HG03342 (cell line): ENCODE data around the gene HPSE2.
"Not testable (repeated sequence)": the region's sequence is repeated elsewhere in the genome, so short reads cannot be mapped to it uniquely, and the experiment has no call there.

Experiments
- ATAC-seq: cut with Tn5 transposase; IDR thresholded peaks from one replicate; pipeline ENCODE4 v1.9.1; 2021; ENCODE audit warnings: mild to moderate bottlenecking, moderate library complexity; ENCODE audit not compliant: unreplicated experiment

HPSE2 gene

GRCh38 chr10:99010286-99010685 lies 225.4 kb downstream of the HPSE2 start:
- ATAC-seq, result no peak

GRCh38 chr10:99008054-99008453 lies 227.6 kb downstream of the HPSE2 start:
- ATAC-seq, result no peak

GRCh38 chr10:99007457-99007856 lies 228.2 kb downstream of the HPSE2 start:
- ATAC-seq, result no peak

- no peak for ATAC-seq
Observed at GRCh38 chr10:99005254-99005653, 230.4 kb downstream of the HPSE2 start.

GRCh38 chr10:99004738-99005137 lies 230.9 kb downstream of the HPSE2 start:
- no peak for ATAC-seq

- no peak for ATAC-seq
Observed at GRCh38 chr10:99002392-99002791, 233.3 kb downstream of the HPSE2 start.

- no peak for ATAC-seq
Observed at GRCh38 chr10:98997596-98997995, 238.1 kb downstream of the HPSE2 start.

- ATAC-seq, result no peak
Observed at GRCh38 chr10:98994030-98994429, 241.6 kb downstream of the HPSE2 start.

- ATAC-seq, result not testable (repeated sequence)
Observed at GRCh38 chr10:98983751-98984150, 251.9 kb downstream of the HPSE2 start.

- ATAC-seq, result no peak
Observed at GRCh38 chr10:98980353-98980752, 255.3 kb downstream of the HPSE2 start.

GRCh38 chr10:98971464-98971863 lies 264.2 kb downstream of the HPSE2 start:
- ATAC-seq, result no peak

- ATAC-seq, result no peak
Observed at GRCh38 chr10:98967601-98968000, 268.1 kb downstream of the HPSE2 start.

- no peak for ATAC-seq
Observed at GRCh38 chr10:98963608-98964007, 272.0 kb downstream of the HPSE2 start.

GRCh38 chr10:98959379-98959778 lies 276.3 kb downstream of the HPSE2 start:
- ATAC-seq, result no peak

GRCh38 chr10:98957801-98958200 lies 277.9 kb downstream of the HPSE2 start:
- no peak for ATAC-seq

GRCh38 chr10:98956576-98957260 lies 278.9 kb downstream of the HPSE2 start:
- no peak for ATAC-seq

- no peak for ATAC-seq
Observed at GRCh38 chr10:98953251-98953650, 282.4 kb downstream of the HPSE2 start.

- ATAC-seq, result no peak
Observed at GRCh38 chr10:98951269-98952000, 284.2 kb downstream of the HPSE2 start.

- ATAC-seq, result no peak
Observed at GRCh38 chr10:98950106-98950505, 285.5 kb downstream of the HPSE2 start.

GRCh38 chr10:98949306-98949705 lies 286.3 kb downstream of the HPSE2 start:
- no peak for ATAC-seq

- ATAC-seq, result no peak
Observed at GRCh38 chr10:98943681-98944080, 292.0 kb downstream of the HPSE2 start.

GRCh38 chr10:98929709-98930108 lies 305.9 kb downstream of the HPSE2 start:
- no peak for ATAC-seq
